Esophagus muscularis mucosa (tissue), 4 donors: ENCODE measurements around the gene NUDT9.
A peak's percentile ranks its signal among the peaks of the same experiment; 100 is the strongest.

Source experiments
- EP300 ChIP-seq: sonication (generic); formaldehyde crosslinking; IDR thresholded peaks from one replicate; pipeline ENCODE4 v1.6.1; 2017; ENCODE audit warnings: antibody characterized with exemption
- POLR2A ChIP-seq: fragments of 450-650 bp; IDR thresholded peaks from one replicate; pipeline ENCODE4 v1.6.1; 2017; ENCODE audit warnings: antibody characterized with exemption, moderate library complexity, mild to moderate bottlenecking, low read depth
- POLR2AphosphoS5 ChIP-seq, 2 donors: sonication (generic); formaldehyde crosslinking; IDR thresholded peaks; one replicate each; pipeline ENCODE4 v1.6.1; 2017; ENCODE audit warnings: antibody characterized with exemption in 2 of 2
- TF ChIP-seq, protein P1 (sequence below), 3 experiments: fragments of 200-600 bp in 2 of 3; fragments of 450-650 bp in 1 of 3; sonication (generic) in 2 of 3; IDR thresholded peaks; one replicate each; pipeline ENCODE4 v1.5.1; 2017 to 2019; ENCODE audit warnings: antibody characterized with exemption in 3 of 3, mild to moderate bottlenecking in 2 of 3, moderate library complexity in 1 of 3

- TF ChIP-seq, protein P1, sequence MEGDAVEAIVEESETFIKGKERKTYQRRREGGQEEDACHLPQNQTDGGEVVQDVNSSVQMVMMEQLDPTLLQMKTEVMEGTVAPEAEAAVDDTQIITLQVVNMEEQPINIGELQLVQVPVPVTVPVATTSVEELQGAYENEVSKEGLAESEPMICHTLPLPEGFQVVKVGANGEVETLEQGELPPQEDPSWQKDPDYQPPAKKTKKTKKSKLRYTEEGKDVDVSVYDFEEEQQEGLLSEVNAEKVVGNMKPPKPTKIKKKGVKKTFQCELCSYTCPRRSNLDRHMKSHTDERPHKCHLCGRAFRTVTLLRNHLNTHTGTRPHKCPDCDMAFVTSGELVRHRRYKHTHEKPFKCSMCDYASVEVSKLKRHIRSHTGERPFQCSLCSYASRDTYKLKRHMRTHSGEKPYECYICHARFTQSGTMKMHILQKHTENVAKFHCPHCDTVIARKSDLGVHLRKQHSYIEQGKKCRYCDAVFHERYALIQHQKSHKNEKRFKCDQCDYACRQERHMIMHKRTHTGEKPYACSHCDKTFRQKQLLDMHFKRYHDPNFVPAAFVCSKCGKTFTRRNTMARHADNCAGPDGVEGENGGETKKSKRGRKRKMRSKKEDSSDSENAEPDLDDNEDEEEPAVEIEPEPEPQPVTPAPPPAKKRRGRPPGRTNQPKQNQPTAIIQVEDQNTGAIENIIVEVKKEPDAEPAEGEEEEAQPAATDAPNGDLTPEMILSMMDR (IDR thresholded peaks at IDR 0.05) = no peak
- TF ChIP-seq POLR2A (no peak), EP300 (no peak), POLR2AphosphoS5 (IDR thresholded peaks at IDR 0.05) (peak in 1 of 2 donors; percentile 13)
Observed at GRCh38 chr4:87499403-87500091, 77.2 kb downstream of the NUDT9 start.
